H1 (cell line): ENCODE data around the gene NR5A2. TPM values are rescaled to one million over a fixed set of nuclear protein-coding genes. Genes with fewer than 3 reads are reported as not detected.

Source experiments
- BRCA1 ChIP-seq: IDR thresholded peaks from 2 replicates; pipeline ENCODE4 v1.6.1; 2012; ENCODE audit warnings: low read depth, low read length, improper control_type of control experiment
- E2F6 ChIP-seq: IDR thresholded peaks from 2 replicates; pipeline ENCODE4 v1.6.1; 2012; ENCODE audit warnings: inconsistent platforms
- EZH2 ChIP-seq: fragments of 200-600 bp; sonication (generic); IDR thresholded peaks from 2 replicates; pipeline ENCODE4 v1.7.1; 2012; ENCODE audit warnings: low read depth, mild to moderate bottlenecking, moderate library complexity, low read length, inconsistent platforms; ENCODE audit not compliant: severe bottlenecking
- FOSL1 ChIP-seq: IDR thresholded peaks from 2 replicates; pipeline ENCODE4 v1.6.1; 2011; ENCODE audit warnings: mild to moderate bottlenecking, low read depth, low read length, moderate library complexity; ENCODE audit not compliant: insufficient read depth
- KDM1A ChIP-seq: fragments of 200-600, 300-600 bp; sonication (generic); IDR thresholded peaks from 2 replicates; pipeline ENCODE4 v1.7.1; 2016; ENCODE audit warnings: mild to moderate bottlenecking, low read length, borderline replicate concordance
- MAFK ChIP-seq: IDR thresholded peaks from 2 replicates; pipeline ENCODE4 v1.6.1; 2012; ENCODE audit warnings: low read depth, mild to moderate bottlenecking, improper control_type of control experiment, low read length
- POU5F1 ChIP-seq: IDR thresholded peaks from 2 replicates; pipeline ENCODE4 v1.6.1; 2011; ENCODE audit warnings: low read depth, mild to moderate bottlenecking, low read length, moderate library complexity
- RNF2 ChIP-seq: fragments of 200-900, 300-1000 bp; sonication (generic); IDR thresholded peaks from 2 replicates; pipeline ENCODE4 v1.7.1; 2016; ENCODE audit warnings: borderline replicate concordance, low read depth, mild to moderate bottlenecking, antibody characterized with exemption, low read length; ENCODE audit not compliant: poor library complexity, severe bottlenecking; ENCODE audit errors: missing control alignments
- SIX5 ChIP-seq: IDR thresholded peaks from 2 replicates; pipeline ENCODE4 v1.6.1; 2011; ENCODE audit warnings: mild to moderate bottlenecking, low read depth, low read length
- SP2 ChIP-seq: IDR thresholded peaks from 2 replicates; pipeline ENCODE4 v1.6.1; 2012; ENCODE audit warnings: mild to moderate bottlenecking, low read length, inconsistent platforms
- SP4 ChIP-seq: IDR thresholded peaks from 2 replicates; pipeline ENCODE4 v1.6.1; 2012; ENCODE audit warnings: low read length, inconsistent platforms
- SUZ12 ChIP-seq: fragments of 200-600 bp; sonication (generic); IDR thresholded peaks from 2 replicates; pipeline ENCODE4 v1.6.1; 2012; ENCODE audit warnings: mild to moderate bottlenecking, inconsistent platforms, low read length, moderate library complexity, mixed read lengths
- polyA plus RNA-seq, 7 experiments: library from polyadenylated mRNA; depleted of rRNA in 3 of 7; stranded (reverse) in 5 of 7; unstranded in 2 of 7; fragments of >200 nt in 5 of 7; fragments of 200-250 nt in 2 of 7; gene quantifications; 1 replicate in 5 of 7; 2 replicates in 1 of 7; 4 replicates in 1 of 7; pipeline versions ENCODE4 v1.2.1 to v1.2.3, GENCODE V29; 2011 to 2013; ENCODE audit warnings: missing spikeins in 2 of 7, mixed read lengths in 2 of 7
- total RNA-seq: library from RNA; stranded (reverse); fragmentation: NEBNext Ultra II Directional; extraction: Animal tissue kit (Norgen Biotek cat#: 25700); gene quantifications from 2 replicates; pipeline ENCODE4 v1.2.1, GENCODE V29; 2021

The NR5A2 gene
- total and polyA plus RNA-seq, 2 of the 8 experiments (the other 6 are each of a cell fraction or from before 2014, with no cell fraction given) = 1.7 to 11.6 TPM

- no peak for TF ChIP-seq SIX5
- TF ChIP-seq FOSL1 = no peak
- no peak for TF ChIP-seq SP2
- peak; percentile 66 for TF ChIP-seq EZH2
- TF ChIP-seq RNF2 = peak; percentile 85
- no peak for TF ChIP-seq E2F6
- peak; percentile 45; the same call in 1 of the 2 replicates for TF ChIP-seq SUZ12
- no peak for TF ChIP-seq MAFK
- no peak for TF ChIP-seq POU5F1
- TF ChIP-seq SP4 = no peak
- TF ChIP-seq KDM1A = no peak
- no peak for TF ChIP-seq BRCA1
Observed at GRCh38 chr1:200042552-200043335, 15.2 kb downstream of the NR5A2 start (continued).
